Fibroblast of pulmonary artery (primary cell): ENCODE data around the gene ATF1.
A peak's percentile ranks its signal among the peaks of the same experiment; 100 is the strongest.

Experiments
- DNase-seq: peaks from one replicate; pipeline ENCODE4 v3.0.0-alpha.2; 2010; ENCODE audit warnings: low read depth
- H3K4me3 ChIP-seq: replicated peaks from 2 replicates; pipeline ENCODE4 v1.5.1; 2011; ENCODE audit warnings: low read depth, mild to moderate bottlenecking, control low read depth, low read length, moderate library complexity
- CTCF ChIP-seq: IDR thresholded peaks from 2 replicates; pipeline ENCODE4 v1.5.1; 2011; ENCODE audit warnings: mild to moderate bottlenecking, control low read depth, low read length, inconsistent platforms; ENCODE audit errors: missing control alignments

The ATF1 gene

GRCh38 chr12:50763639-50764285, at the start of gene ATF1:
ATF1 (plus strand) TSS chr12:50764101; CDS start chr12:50780146, 16,045 bp downstream.
- no peak for TF ChIP-seq CTCF
- peak; percentile 94 for DNase-seq
- peak within 1 kb of the TSS; percentile 89 for H3K4me3 ChIP-seq

- H3K4me3 ChIP-seq = no peak overlapping the region
- no peak for TF ChIP-seq CTCF
- no peak for DNase-seq
Observed at GRCh38 chr12:50715174-50715573, 48.7 kb upstream of the ATF1 start.

- no peak overlapping the region for H3K4me3 ChIP-seq
- no peak for TF ChIP-seq CTCF
- DNase-seq = no peak
Observed at GRCh38 chr12:50718760-50719159, 45.1 kb upstream of the ATF1 start.

- DNase-seq = no peak
- H3K4me3 ChIP-seq = no peak overlapping the region
- TF ChIP-seq CTCF = no peak
Observed at GRCh38 chr12:50720085-50720484, 43.8 kb upstream of the ATF1 start.

- H3K4me3 ChIP-seq = no peak overlapping the region
- TF ChIP-seq CTCF = no peak
- no peak for DNase-seq
Observed at GRCh38 chr12:50720501-50720900, 43.4 kb upstream of the ATF1 start.

GRCh38 chr12:50723865-50724264, 40.0 kb upstream of the ATF1 start:
- TF ChIP-seq CTCF = no peak
- H3K4me3 ChIP-seq = no peak overlapping the region
- DNase-seq = no peak
